Left lung (tissue), 10 donors: ENCODE data around the gene TREML4. TPM values are rescaled to one million over a fixed set of nuclear protein-coding genes. Genes with fewer than 3 reads are reported as not detected.

ENCODE experiments used
- ATAC-seq: fragments of 200-7000 bp; cut with Tn5 transposase; one replicate; pipeline ENCODE4 v1.9.1; 2020; ENCODE audit warnings: moderate library complexity
- DNase-seq, 4 donors: peaks; one replicate each; pipeline ENCODE4 v3.0.0-alpha.2; 2013 to 2020
- H3K27ac ChIP-seq, 2 donors: fragments of 200-600 bp; sonication (generic) in 1 of 2; one replicate each; pipeline versions ENCODE4 v1.5.0 to v1.8.0; 2020 to 2021
- H3K27me3 ChIP-seq, 2 donors: fragments of 200-600 bp; sonication (generic) in 1 of 2; one replicate each; pipeline versions ENCODE4 v1.5.0 to v1.8.0; 2020 to 2021
- H3K36me3 ChIP-seq, 2 donors: fragments of 200-600 bp; sonication (generic) in 1 of 2; one replicate each; pipeline versions ENCODE4 v1.5.0 to v1.8.0; 2020 to 2021
- H3K4me1 ChIP-seq, 2 donors: fragments of 200-600 bp; one replicate each; pipeline ENCODE4 v1.8.0; 2021
- H3K4me3 ChIP-seq, 2 donors: fragments of 200-600 bp; sonication (generic) in 1 of 2; one replicate each; pipeline versions ENCODE4 v1.5.0 to v1.8.0; 2020 to 2021; ENCODE audit warnings: mild to moderate bottlenecking in 1 of 2
- H3K9me3 ChIP-seq, 2 donors: fragments of 200-600 bp; sonication (generic) in 1 of 2; one replicate each; pipeline versions ENCODE4 v1.5.0 to v1.8.0; 2020 to 2021
- CTCF ChIP-seq, 2 donors: fragments of 200-600 bp; sonication (generic) in 1 of 2; IDR thresholded peaks; one replicate each; pipeline versions ENCODE4 v1.5.0 to v1.8.0; 2021; ENCODE audit warnings: antibody characterized with exemption in 2 of 2
- intact Hi-C, 2 donors: fragments of 100-400 bp; cut with DNase I; formaldehyde crosslinking; loops; one replicate each; pipeline versions ENCODE4 v1.11.2 to v1.14.2; 2022
- polyA plus RNA-seq, 6 donors: library from polyadenylated mRNA; unstranded; fragments of 120-200 nt; gene quantifications; one replicate each; pipeline ENCODE4 v1.2.1, GENCODE V29; 2013; ENCODE audit not compliant: insufficient read length in 6 of 6
- total RNA-seq, 2 donors: library from RNA; stranded (reverse); fragmentation: NEBNext Ultra II Directional; extraction: Animal tissue kit (Norgen Biotek cat#: 25700); gene quantifications; one replicate each; pipeline ENCODE4 v1.2.1, GENCODE V29; 2021
- donor health status: DM: no; HTN: yes; CAD: no.
- donor health status: DM: no; HTN: no; CAD: no.

TREML4 gene
- total and polyA plus RNA-seq, 8 donors, result 0.32 TPM; not detected in 7

GRCh38 chr6:41216616-41217015 lies 11.5 kb upstream of the TREML4 start:
- H3K36me3 ChIP-seq, result no peaks in the 10 kb centered on the region
- no peak overlapping the region for H3K27ac ChIP-seq
- DNase-seq (no peak), ATAC-seq (no peak)
- H3K27me3 ChIP-seq, result no peaks in the 10 kb centered on the region
- no peak for TF ChIP-seq CTCF (IDR thresholded peaks at IDR 0.05)
- intact Hi-C loops, result no loop called here
- H3K4me1 ChIP-seq, result no peaks in the 10 kb centered on the region
- H3K4me3 ChIP-seq, result no peak overlapping the region
- peaks cover 0 to 18% of the 10 kb centered on the region in 2 donors for H3K9me3 ChIP-seq

DNA sequence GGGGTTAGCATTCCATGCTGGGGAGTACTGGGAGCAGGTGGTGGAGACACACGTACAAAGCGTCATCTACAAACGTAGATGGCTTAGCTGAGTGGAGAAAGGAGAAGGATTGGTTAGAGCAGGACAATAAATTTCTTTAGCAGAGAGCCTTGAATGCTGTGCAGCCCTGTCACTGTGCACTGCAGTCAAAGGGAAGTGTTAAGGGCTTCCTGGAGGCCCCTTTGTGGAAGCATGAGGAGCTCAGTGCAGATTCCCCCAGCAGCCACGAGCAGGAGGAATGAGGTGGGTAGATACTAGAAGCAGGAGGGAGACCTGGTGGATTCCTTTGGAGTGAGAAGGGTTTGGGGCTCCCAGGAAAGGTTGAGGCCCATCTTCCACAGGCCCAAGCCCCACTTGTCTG lies 6.1 kb upstream of the TREML4 start:
- no peak for ATAC-seq
- TF ChIP-seq CTCF (IDR thresholded peaks at IDR 0.05), result no peak
- H3K27ac ChIP-seq, result no peak overlapping the region
- H3K4me3 ChIP-seq, result no peak overlapping the region
- peaks cover 0 to 7% of the 10 kb centered on the region in 2 donors for H3K9me3 ChIP-seq
- intact Hi-C loops, result loop anchor here in 1 of 2 donors (10.0 kb wide), 1 partner anchor 353 kb away; no protein-coding TSS in a partner anchor
- no peaks in the 10 kb centered on the region for H3K4me1 ChIP-seq
- peaks cover 0 to 7% of the 10 kb centered on the region in 2 donors for H3K27me3 ChIP-seq
- no peak for DNase-seq
- H3K36me3 ChIP-seq, result no peaks in the 10 kb centered on the region

- no peak for ATAC-seq
- no peak overlapping the region for H3K4me3 ChIP-seq
These were observed 5.6 kb upstream of the TREML4 start for GRCh38 chr6:41222513-41222912.

GRCh38 chr6:41224800-41225199 lies 3.3 kb upstream of the TREML4 start:
- no peak overlapping the region for H3K27ac ChIP-seq
- peaks cover 0 to 7% of the 10 kb centered on the region in 2 donors for H3K4me1 ChIP-seq
- H3K36me3 ChIP-seq, result no peaks in the 10 kb centered on the region
- H3K4me3 ChIP-seq, result no peak overlapping the region
- ATAC-seq, result no peak
- peaks cover 0 to 16% of the 10 kb centered on the region in 2 donors for H3K27me3 ChIP-seq
- TF ChIP-seq CTCF (IDR thresholded peaks at IDR 0.05), result no peak
- no peak for DNase-seq
- intact Hi-C loops, result loop anchor here in 1 of 2 donors (10.0 kb wide), 1 partner anchor 350 kb away; no protein-coding TSS in a partner anchor
- H3K9me3 ChIP-seq, result peaks cover 0 to 7% of the 10 kb centered on the region in 2 donors

More at GRCh38 chr6:41222513-41222912, 5.6 kb upstream of the TREML4 start:
- intact Hi-C loops, result loop anchor here in 1 of 2 donors (10.0 kb wide), 1 partner anchor 352 kb away; no protein-coding TSS in a partner anchor
- Histone ChIP-seq H3K27ac (no peak overlapping the region), H3K9me3 (peaks cover 0 to 7% of the 10 kb centered on the region in 2 donors), H3K36me3 (no peaks in the 10 kb centered on the region), H3K4me1 (no peaks in the 10 kb centered on the region), H3K27me3 (peaks cover 0 to 12% of the 10 kb centered on the region in 2 donors)
- no peak for DNase-seq
- TF ChIP-seq CTCF (IDR thresholded peaks at IDR 0.05), result no peak

DNA sequence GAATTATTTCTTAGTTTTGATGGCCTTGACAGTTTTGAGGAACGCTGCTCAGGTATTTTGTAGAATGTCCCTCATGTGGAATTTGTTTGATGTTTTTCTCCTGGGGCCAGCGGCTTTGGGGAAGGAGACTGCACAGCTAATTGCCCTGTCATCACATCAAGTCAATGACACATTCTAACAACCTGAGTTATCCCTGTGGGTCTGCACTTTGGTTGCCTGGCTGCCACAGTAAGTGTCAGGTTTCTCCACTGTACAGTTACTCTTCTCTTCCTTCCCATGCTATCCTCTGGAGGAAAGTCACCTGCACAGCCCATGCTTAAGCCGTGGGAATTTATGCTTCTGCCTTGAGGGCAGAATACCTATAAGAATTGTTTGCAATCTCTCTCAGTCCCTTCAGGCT lies 1.4 kb upstream of the TREML4 start:
- ATAC-seq (no peak), DNase-seq (no peak)
- no peaks in the 10 kb centered on the region for H3K36me3 ChIP-seq
- peaks cover 0 to 7% of the 10 kb centered on the region in 2 donors for H3K4me1 ChIP-seq
- intact Hi-C loops, result loop anchor here in 1 of 2 donors (10.0 kb wide), 1 partner anchor 348 kb away; no protein-coding TSS in a partner anchor
- no peaks in the 10 kb centered on the region for H3K9me3 ChIP-seq
- H3K27ac ChIP-seq, result no peak overlapping the region
- TF ChIP-seq CTCF (IDR thresholded peaks at IDR 0.05), result no peak
- peaks cover 0 to 16% of the 10 kb centered on the region in 2 donors for H3K27me3 ChIP-seq
- no peak overlapping the region for H3K4me3 ChIP-seq
